Activated B cell treated with CpG ODN at 0.5 μM for 24 hours (primary cell): Measurements from ENCODE around the gene ARFGEF3. TPM values are rescaled to one million over a fixed set of nuclear protein-coding genes. Genes with fewer than 3 reads are reported as not detected.

Source experiments
- ATAC-seq: fragments of 200-7000 bp; cut with Tn5 transposase; one replicate; pipeline ENCODE4 v1.10.0; 2021; ENCODE audit warnings: low read depth, mild to moderate bottlenecking, moderate library complexity
- CTCF ChIA-PET: fragments of 350-600 bp; sonication (Branson Sonifier 250); formaldehyde crosslinking; loops from one replicate; lab custom pipeline; 2021; ENCODE audit warnings: antibody characterized with exemption; lab: Charles Lee
- POLR2A ChIA-PET: fragments of 350-600 bp; sonication (Branson Sonifier 250); formaldehyde crosslinking; loops from one replicate; lab custom pipeline; 2021; ENCODE audit warnings: antibody characterized with exemption; lab: Charles Lee
- DNase-seq: peaks from one replicate; pipeline ENCODE4 v3.0.0; 2022
- H3K27ac Mint-ChIP-seq: one replicate; pipeline ENCODE4 v1.8.0; 2020; ENCODE audit warnings: mixed read lengths
- H3K27me3 Mint-ChIP-seq: one replicate; pipeline ENCODE4 v1.8.0; 2021; ENCODE audit warnings: mixed read lengths
- H3K36me3 Mint-ChIP-seq: one replicate; pipeline ENCODE4 v1.8.0; 2021; ENCODE audit warnings: low read depth, mixed read lengths
- H3K4me1 Mint-ChIP-seq: one replicate; pipeline ENCODE4 v1.8.0; 2021; ENCODE audit warnings: mixed read lengths
- H3K4me3 Mint-ChIP-seq: one replicate; pipeline ENCODE4 v1.8.0; 2020; ENCODE audit warnings: mild to moderate bottlenecking, mixed read lengths
- H3K9me3 Mint-ChIP-seq: one replicate; pipeline ENCODE4 v1.8.0; 2020; ENCODE audit warnings: mixed read lengths
- CTCF ChIP-seq: fragments of 200-600 bp; IDR thresholded peaks from one replicate; pipeline ENCODE4 v1.8.0; 2022; ENCODE audit warnings: antibody characterized with exemption, mild to moderate bottlenecking
- intact Hi-C: fragments of 100-400 bp; cut with micrococcal nuclease; formaldehyde crosslinking; loops from one replicate; pipeline ENCODE4 v1.15.1; 2024
- total RNA-seq: library from RNA; stranded (reverse); gene quantifications from 2 replicates; pipeline ENCODE4 v1.2.3, GENCODE V29; 2022

The ARFGEF3 gene
- total RNA-seq, 1 donor from 2014 or later = 0.02 TPM

GRCh38 chr6:138337076-138337475 lies 175.3 kb downstream of the ARFGEF3 start:
- Mint-ChIP-seq H3K27ac (no peak overlapping the region), H3K4me3 (no peak overlapping the region), H3K27me3 (peaks cover 18% of the 10 kb centered on the region), H3K9me3 (no peaks in the 10 kb centered on the region), H3K36me3 (no peaks in the 10 kb centered on the region), H3K4me1 (no peaks in the 10 kb centered on the region)
- intact Hi-C loops = no loop called here
- ChIA-PET CTCF (no interaction called here), POLR2A (no interaction called here)
- no peak for DNase-seq
- no peak for TF ChIP-seq CTCF
- no peak for ATAC-seq

GRCh38 chr6:138339024-138339423 lies 177.3 kb downstream of the ARFGEF3 start:
- TF ChIP-seq CTCF = no peak
- H3K27ac Mint-ChIP-seq = no peak overlapping the region
- POLR2A ChIA-PET = interaction anchor here (0.7 kb wide), 1 partner anchor 228 kb away, joined by 6 read pairs; no protein-coding TSS in a partner anchor
- ATAC-seq (no peak), DNase-seq (no peak)
- H3K4me1 Mint-ChIP-seq = no peaks in the 10 kb centered on the region
- no peak overlapping the region for H3K4me3 Mint-ChIP-seq
- CTCF ChIA-PET = no interaction called here
- peaks cover 17% of the 10 kb centered on the region for H3K27me3 Mint-ChIP-seq
- intact Hi-C loops = no loop called here
- H3K36me3 Mint-ChIP-seq = no peaks in the 10 kb centered on the region
- H3K9me3 Mint-ChIP-seq = no peaks in the 10 kb centered on the region

GRCh38 chr6:138341176-138341575 lies 179.4 kb downstream of the ARFGEF3 start:
- H3K36me3 Mint-ChIP-seq = no peaks in the 10 kb centered on the region
- CTCF ChIA-PET = no interaction called here

GRCh38 chr6:138343112-138343511 lies 181.4 kb downstream of the ARFGEF3 start:
- H3K9me3 Mint-ChIP-seq = no peaks in the 10 kb centered on the region
- H3K36me3 Mint-ChIP-seq = no peaks in the 10 kb centered on the region
- ChIA-PET POLR2A (no interaction called here), CTCF (no interaction called here)
- DNase-seq = no peak
- no peak for TF ChIP-seq CTCF
- H3K27ac Mint-ChIP-seq = no peak overlapping the region
- no peak overlapping the region for H3K4me3 Mint-ChIP-seq
- peaks cover 10% of the 10 kb centered on the region for H3K27me3 Mint-ChIP-seq
- ATAC-seq = no peak
- H3K4me1 Mint-ChIP-seq = peaks cover 3% of the 10 kb centered on the region
- intact Hi-C loops = no loop called here

More at GRCh38 chr6:138341176-138341575, 179.4 kb downstream of the ARFGEF3 start:
- Mint-ChIP-seq H3K4me3 (no peak overlapping the region), H3K4me1 (no peaks in the 10 kb centered on the region), H3K27me3 (peaks cover 11% of the 10 kb centered on the region), H3K27ac (no peak overlapping the region), H3K9me3 (no peaks in the 10 kb centered on the region)
- ATAC-seq (no peak), DNase-seq (no peak)
- POLR2A ChIA-PET = no interaction called here
- no peak for TF ChIP-seq CTCF
- intact Hi-C loops = no loop called here

GRCh38 chr6:138345565-138346285 lies 184.0 kb downstream of the ARFGEF3 start:
- DNase-seq (no peak), ATAC-seq (no peak)
- intact Hi-C loops = no loop called here
- peaks cover 3% of the 10 kb centered on the region for H3K4me1 Mint-ChIP-seq
- H3K27ac Mint-ChIP-seq = no peak overlapping the region
- ChIA-PET POLR2A (no interaction called here), CTCF (no interaction called here)
- H3K4me3 Mint-ChIP-seq = no peak overlapping the region
- TF ChIP-seq CTCF = no peak
- peaks cover 22% of the 10 kb centered on the region for H3K27me3 Mint-ChIP-seq
- no peaks in the 10 kb centered on the region for H3K9me3 Mint-ChIP-seq
- no peaks in the 10 kb centered on the region for H3K36me3 Mint-ChIP-seq
